GM21390 (cell line): ENCODE results near the gene ZNF835.
"Not testable (repeated sequence)": the region's sequence is repeated elsewhere in the genome, so short reads cannot be mapped to it uniquely, and the experiment has no call there.

Experiments used
- ATAC-seq: cut with Tn5 transposase; IDR thresholded peaks from one replicate; pipeline ENCODE4 v1.9.1; 2021; ENCODE audit not compliant: unreplicated experiment

The ZNF835 gene

DNA sequence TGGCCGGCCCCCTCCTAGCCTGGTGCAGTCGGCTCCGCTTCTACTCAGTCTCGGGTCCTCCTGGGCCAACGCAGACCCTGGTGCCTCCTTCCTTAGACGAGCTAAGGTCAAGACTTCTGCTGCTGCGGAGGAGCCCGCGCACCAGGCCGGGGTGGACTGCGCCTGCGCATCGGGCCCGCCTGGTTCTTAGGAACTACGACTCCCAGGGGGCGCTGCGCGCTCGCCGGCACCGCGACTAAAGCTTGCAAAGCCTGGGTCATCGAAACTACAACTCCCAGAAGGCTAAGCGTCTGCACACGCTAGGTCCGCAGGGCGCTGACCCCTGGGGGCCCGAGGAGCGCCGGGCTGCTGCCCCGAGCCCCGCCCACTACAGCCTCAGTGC is at the start of gene ZNF835:
ZNF835 (minus strand) TSS at position 145 of the 382 bp plus-strand sequence. CDS start 6,559 bp downstream, outside the sequence.
- no peak for ATAC-seq

DNA sequence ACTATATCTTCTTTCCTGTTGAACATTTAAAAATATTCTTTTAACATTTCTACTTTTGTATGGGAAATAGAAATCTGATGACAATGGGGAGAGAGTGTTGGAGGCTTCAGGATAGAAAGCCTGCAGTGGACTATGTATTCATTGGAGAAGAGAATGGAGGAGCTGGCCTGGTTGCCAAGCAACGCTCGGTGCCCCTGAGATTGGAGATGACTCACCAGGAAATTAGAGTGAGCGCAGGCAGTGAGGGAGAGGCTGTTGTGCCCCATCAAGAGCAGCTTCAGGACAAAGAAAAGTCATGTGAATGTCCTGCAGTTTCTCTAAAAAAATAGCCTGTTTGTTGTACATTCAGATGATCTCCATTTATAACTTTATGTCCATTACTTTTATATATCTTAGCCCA is 48.7 kb upstream of the ZNF835 start:
- no peak for ATAC-seq

DNA sequence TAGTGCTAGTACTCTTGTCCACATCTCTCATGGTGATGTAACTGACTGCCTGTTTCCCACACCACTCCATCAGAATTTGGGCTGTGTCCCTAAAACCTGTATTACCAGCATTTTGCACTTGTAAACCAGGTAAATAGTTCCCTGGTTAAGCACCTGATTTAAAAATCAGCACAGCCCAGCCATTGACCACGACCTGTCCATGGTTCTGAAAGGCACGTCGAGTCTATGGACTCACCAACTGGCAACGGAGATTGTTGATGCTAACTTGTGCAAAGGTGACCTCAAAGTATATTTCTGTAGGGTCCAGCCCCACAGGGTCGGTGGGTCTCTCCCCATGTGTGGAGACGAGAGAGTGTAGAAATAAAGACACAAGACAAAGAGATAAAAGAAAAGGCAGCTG is 46.7 kb upstream of the ZNF835 start:
- no peak for ATAC-seq

DNA sequence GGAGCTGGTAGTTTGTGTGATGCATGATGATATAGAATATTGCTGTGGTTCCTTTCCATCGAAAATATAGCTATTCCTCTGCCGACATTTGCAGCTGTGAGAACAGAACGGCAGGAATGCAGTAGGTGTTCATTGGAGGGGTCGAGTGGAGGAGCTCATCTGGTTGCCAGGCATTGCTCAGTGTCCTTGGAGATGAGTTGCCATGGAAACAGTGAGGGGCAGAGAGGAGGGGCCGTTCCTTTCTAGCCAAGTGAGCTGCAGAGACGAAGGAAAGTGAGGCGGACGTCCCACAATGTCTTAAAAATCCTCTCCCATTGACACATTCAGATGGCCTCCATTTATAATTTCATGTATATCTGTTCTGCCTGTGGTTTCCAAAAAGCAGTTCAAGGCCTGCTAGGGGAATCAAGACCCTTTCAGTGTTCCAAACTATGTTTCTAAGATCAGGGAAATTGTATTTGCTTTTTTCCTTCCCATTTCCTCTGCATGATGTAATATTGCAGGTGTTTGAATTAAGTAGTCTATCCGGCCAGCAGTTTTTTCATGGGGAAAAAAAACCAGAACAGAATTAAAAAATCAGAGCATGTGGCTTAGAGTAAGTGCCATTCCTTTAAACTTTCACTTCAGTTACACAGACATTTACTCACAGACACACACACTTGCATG is 41.2 kb upstream of the ZNF835 start:
- no peak for ATAC-seq

DNA sequence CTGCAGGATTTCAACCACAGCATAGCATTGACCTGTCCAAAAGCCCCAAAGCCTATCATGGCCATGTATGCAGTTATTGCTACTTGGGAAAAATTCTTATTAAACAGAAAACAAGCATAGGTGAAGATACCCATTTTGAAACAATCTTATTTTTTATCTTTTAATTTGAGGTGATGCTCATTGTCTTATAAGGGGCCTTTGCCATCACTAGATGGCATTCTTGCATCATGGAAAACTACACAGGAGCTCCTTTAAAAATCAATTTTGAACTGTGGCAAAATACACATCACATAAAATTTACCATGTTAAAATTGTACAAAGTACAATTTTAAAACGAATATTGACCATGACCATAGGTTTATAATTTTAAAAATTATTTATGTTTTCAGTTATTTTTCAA is 38.9 kb upstream of the ZNF835 start:
- no peak for ATAC-seq

DNA sequence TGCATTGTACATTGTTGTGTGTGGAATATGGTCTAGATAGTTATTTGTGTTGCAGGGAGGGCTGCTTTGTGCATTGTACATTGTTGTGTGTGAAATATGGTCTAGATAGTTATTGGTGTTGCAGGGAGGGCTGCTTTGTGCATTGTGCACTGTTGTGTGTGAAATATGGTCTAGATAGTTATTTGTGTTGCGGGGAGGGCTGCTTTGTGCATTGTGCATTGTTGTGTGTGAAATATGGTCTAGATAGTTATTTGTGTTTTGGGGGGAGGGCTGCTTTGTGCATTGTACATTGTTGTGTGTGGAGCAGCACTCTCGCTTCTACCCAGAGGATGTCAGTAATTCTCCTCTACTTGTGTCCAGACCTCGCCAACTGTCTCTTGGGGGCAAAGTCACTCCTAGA is 36.3 kb upstream of the ZNF835 start:
- ATAC-seq: no peak

DNA sequence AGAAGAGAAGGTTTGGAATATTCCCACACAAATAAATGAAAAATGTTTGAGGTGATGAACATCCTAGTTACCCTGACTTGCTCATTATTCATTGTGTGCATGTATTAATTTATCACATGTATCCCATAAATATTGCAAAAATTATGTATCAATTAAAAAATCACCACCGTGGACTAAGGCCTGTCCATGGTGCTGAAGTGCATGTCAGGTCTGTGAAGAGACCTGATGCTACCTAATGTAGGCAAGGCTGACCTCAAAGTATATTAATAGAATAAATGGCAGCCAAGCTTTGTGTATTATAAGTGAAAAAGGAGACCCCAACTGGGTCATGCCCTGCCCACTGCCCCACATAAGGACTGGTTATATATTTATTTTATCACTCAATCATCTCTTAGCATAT is 34.4 kb upstream of the ZNF835 start:
- ATAC-seq: no peak

DNA sequence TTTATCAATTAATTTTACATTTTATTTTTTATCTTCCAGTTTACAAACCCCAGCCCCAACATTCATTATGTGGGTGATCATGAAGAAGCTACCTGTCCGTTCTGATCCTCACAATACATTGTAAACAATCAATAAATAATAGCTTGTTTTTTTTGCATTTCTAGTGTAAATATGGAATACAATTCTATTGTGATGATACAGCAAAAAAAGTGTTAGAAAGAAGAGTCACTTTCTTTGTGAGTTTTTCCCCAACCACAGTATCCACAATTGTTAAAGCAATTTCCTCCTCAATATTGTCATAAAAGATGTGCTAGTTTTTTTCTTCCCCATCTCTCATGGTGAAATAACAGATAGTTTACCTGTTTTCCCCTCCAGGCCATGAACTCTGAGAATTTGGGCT is 30.3 kb upstream of the ZNF835 start:
- ATAC-seq: no peak

DNA sequence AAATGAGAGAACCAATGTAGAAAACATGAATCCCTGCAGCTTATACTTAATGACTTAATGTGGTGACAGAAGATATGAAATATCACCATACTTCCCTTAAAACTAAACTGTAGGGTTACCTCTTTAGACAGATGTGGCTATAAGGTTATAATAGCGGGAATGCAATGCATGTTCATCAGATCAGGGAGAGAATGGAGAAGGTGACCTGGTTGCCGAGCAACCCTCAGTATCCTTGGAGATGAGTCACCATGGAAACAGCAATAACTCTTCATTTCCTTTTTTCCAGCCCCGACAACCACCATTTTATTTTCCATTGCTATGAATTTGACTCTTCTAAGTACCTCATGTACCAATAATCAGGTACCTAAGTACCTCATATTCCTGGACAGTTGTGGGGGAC is 28.0 kb upstream of the ZNF835 start:
- ATAC-seq: no peak

DNA sequence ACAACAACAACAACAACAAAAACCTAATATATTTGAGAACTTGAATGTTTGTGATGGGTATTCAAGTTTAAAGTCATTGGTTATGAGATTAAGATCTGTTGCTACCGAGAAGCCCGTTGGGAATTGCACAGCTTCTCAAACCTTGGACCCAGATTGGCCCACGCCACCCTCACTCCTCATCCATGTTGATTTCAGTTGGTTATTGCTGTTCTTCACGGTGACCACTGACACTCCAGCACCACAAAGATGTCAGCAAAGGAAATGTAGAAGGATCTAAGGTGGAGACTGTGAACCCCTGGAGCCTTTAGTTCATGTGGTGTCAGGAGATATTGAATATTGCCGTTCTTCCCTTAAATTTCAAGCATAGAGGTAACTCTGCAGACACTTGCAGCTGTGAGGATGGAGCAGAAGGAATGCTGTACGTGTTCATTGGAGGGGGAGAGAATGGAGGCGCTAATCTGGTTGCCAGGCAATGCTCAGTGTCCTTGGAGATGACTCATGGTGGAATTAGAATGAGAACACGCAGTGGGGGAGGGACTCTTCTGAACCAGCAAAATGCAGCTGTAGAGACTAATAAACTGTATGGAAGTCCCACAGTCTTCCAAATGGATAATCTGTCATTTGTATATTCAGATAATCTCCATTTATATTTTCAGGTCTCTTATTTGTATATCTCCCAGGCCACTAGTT is 20.8 kb upstream of the ZNF835 start:
- no peak for ATAC-seq

DNA sequence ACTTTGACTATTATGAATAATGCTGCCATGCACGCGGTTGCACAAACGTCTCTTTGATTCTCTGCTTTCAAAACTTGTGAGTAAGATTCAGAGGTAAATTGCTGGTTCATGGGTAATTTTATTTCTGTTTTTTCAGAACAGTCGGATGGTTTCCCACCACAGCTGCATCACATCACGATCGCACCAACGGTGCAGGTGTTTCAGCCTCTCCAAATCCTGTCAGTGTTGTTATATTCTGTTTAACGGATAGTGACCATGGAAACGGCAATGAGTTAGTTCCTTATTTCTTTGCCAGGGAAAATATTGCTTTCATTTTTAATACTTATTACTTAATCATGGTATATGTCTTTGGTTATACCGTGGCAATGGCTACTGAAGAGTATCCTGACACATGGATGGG is 19.1 kb upstream of the ZNF835 start:
- no peak for ATAC-seq

DNA sequence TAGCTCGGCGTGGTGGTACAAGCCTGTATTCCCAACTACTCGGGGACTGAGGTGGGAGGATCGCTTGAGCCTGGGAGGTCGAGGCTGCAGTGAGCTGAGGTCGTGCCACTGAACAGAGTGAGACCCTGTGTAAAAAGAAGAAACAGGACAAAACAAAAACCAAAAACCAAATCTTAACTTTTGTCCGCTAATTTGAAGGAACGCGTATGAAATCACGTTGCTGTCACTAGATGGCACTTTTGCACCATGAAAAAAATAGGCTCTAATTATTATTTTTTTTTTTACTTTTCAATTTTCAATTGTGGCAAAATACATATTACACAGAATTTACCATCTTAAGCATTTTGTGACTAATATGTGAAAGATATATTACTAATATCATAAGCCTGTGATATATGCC is 17.6 kb upstream of the ZNF835 start:
- no peak for ATAC-seq

DNA sequence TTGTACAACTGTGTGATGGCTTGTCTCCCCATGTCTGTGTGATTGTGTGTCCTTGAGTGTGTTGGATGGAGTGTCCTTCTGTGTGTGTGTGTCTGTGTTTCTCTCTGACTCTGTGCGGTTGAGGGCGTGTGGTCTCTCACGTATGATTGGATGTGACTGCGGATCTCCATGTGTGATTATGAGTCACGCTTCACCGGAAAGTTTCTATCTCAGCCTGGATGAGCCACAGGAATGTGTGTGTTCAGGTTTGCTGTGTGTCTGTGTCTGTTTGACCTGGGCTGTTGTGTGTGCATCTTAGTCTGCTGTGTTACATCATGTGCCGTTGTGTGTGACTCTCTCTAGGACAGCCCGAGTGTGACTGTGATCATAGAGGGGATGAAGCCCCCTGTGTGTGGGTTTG is 15.5 kb upstream of the ZNF835 start:
- ATAC-seq: no peak

DNA sequence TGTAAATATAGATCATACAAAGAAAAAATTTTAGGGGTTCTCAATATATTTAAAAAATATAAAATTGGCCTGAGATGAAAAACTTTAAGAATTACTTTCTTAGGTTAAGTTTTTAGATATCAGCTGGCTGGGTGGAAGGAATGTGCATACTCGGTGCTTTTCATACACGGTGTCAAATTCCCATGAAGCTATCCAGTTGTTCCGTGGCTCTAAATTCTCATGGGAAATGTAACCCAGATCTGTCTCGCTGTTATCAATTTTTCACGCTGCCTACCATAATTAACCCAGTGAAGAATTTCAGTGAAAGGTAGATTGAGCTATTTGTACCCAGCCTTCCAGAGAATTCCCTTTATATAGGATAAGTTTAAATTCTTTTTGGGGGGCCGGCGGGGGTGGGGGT is 11.6 kb upstream of the ZNF835 start:
- no peak for ATAC-seq

DNA sequence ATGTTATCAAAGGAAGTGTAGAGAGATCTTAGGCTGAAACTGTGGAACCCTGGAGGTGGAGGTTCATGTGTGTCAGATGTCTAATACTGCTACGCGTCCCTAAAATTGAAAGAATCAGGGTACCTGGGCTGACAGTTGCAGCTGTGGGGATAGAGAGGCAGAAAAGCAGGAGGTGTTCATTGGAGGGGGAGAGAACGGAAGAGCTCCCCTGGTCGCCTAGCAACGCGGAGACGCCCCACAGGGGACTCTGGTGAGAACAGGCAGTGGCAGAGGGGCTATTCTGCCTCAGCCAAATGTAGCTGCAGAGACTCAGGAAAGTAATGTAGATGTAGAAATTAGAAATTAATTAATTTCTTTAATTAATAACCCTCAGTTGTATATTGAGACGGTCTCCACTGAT is 10.1 kb upstream of the ZNF835 start:
- no peak for ATAC-seq

DNA sequence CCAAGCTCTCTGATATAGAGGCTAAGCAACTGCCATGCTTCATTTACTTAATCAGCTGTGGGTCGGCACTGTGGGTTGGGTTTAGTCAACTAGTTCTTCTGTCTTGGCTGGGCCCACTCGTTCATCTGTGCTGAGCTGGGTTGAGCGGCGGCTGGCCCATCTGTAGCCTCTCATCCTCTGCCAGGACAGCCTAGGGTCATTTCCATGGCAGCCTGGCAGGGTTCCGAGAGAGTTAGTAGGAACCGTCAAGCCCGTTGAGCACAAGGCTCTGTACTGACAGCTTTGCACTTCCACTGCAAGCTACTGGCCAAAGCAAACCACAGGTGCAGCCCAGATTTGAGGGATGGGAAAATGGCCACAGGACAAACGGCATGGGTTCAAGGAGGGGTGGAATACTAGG is 6.6 kb upstream of the ZNF835 start:
- ATAC-seq: no peak

DNA sequence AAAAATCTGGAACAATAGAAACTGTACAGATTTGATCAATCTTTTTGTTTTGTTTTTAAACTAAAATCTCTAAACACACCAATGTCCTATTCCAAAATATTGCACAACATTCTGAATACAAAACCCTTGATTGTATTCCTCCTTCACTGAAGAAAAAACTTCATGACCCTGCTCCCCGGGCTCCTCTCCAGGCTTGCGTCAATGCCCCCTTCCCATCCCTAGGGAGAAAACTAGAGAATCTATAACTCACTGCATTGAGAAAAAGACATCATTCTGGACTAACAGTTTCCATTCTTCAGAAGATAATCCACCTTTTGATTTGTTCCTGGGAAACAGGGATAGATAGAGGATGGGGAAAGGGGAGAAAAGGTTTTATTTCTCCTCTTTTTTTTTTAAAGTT is 1.1 kb upstream of the ZNF835 start:
- ATAC-seq: not testable (repeated sequence)

DNA sequence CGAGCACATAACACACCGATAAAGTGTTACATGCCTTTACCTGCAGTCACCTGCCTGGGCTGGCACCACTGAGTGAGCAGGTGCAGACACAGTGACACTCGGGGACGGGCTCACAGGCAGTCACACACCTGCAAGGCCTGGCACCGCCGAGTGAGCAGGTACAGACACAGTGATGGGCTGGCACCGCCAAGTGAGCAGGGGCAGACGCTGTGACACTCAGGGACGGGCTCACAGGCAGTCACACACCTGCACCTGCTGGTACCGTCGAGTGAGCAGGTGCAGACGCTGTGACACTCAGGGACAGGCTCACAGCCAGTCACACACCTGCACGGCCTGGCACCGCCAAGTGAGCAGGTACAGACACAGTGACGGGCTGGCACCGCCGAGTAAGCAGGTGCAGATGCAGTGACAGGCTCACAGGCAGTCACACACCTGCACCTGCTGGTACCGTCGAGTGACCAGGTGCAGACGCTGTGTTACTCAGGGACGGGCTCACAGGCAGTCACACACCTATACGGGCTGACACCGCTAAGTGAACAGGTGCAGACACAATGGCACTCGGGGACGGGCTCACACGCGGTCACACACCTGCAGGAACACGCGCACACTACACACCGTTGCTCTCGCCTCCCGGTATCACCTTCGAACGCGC is 470 bp downstream of the ZNF835 start:
- ATAC-seq: no peak

DNA sequence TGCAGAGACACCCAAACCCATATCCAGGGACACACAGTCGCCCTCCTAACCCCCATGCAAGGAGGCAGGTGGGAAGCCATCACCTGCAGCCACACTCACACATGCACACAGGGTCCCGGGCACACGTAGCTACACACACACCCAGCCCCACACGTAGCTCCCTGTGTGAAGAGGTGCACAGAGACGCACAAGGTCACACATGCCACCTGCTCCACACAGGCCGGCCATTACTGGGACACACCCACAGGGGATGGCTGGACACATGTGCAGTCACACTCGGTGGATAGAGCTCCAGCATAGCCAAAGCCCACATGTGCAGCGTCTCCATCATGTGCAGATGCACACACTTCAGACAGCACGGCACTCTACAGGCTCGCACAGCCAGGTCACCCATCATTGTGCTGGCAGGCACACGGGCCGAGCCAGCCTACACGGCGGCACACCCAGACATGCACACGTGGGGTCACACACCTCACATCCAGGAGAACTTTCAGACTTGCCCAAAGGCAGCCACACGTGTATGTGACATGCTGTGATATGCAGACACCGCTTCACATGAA is 1.1 kb downstream of the ZNF835 start:
- ATAC-seq: no peak

DNA sequence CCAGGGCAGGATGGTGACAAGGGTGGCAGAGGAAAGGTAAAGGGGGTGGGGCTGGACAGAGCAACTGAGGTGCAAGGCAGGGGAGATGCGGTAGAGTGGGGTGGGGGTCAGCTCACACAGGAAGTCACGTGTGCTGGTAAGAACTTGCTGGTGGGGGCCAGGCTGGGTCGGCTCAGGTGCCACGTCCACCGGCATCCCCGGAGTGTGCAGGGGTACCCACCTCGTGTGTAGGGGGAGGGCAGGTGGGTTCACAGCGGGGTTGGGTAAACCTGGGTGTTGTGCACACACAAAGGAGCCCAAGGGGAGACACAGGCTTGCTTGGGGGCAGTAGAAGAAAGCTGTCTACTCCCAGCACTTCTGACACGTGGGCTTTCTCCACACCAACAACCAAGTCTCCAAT is 2.9 kb downstream of the ZNF835 start:
- no peak for ATAC-seq

DNA sequence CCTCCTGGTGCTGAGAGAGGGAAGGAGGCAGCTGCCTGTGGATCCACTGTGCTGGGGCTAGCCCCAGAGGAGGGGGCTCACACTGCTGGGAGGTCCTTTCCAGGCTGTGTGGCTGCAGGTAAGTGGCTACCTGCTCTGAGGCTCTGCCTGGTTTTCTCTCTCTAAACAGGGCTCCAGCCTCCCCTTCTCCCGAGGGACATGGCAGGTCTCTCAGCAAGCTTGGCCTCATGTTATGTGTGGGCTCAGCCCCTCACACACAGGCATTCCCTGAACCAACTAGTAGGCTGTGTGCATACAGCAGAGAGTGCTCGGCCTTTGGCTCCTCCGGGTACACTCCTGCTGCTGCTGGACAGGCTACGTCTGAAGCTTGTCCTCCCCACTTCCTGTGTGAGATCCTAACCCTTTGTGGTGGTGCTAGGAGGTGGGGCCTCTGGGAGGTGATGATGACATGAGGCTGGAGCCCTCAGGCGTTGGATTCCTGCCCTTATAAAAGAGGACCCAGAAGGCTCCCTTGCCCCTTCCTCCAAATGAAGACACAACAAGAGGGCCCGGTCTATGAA is 4.2 kb downstream of the ZNF835 start:
- ATAC-seq: no peak

DNA sequence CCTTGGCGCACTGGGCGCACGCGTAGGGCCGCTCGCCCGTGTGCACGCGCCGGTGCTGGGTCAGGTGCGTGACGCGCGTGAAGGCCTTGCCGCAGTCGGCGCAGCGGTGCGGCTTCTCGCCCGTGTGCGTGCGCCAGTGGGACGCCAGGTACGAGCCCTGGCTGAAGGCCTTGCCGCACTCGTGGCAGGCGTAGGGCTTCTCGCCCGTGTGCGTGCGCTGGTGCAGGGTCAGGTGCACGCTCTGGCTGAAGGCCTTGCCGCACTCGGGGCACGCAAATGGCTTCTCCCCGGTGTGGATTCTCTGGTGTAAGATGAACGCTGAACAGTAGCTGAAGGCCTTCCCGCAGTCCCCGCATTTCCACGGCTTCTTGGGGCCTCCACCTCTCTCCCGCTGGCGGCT is 7.0 kb downstream of the ZNF835 start:
- ATAC-seq: no peak
